Pulmonary artery endothelial cell (primary cell): ENCODE results near the gene POLE. TPM values are rescaled to one million over a fixed set of nuclear protein-coding genes. Genes with fewer than 3 reads are reported as not detected.

Source experiments
- DNase-seq: peaks from one replicate; pipeline ENCODE4 v3.0.0-alpha.2; 2011; ENCODE audit warnings: low read depth, low spot score
- total RNA-seq: library from RNA; depleted of rRNA; stranded (reverse); fragments of >200 nt; gene quantifications from 2 replicates; pipeline ENCODE4 v1.2.3, GENCODE V29; 2014

The POLE gene
- total RNA-seq, 1 donor from 2014 or later = 27.6 TPM

DNA sequence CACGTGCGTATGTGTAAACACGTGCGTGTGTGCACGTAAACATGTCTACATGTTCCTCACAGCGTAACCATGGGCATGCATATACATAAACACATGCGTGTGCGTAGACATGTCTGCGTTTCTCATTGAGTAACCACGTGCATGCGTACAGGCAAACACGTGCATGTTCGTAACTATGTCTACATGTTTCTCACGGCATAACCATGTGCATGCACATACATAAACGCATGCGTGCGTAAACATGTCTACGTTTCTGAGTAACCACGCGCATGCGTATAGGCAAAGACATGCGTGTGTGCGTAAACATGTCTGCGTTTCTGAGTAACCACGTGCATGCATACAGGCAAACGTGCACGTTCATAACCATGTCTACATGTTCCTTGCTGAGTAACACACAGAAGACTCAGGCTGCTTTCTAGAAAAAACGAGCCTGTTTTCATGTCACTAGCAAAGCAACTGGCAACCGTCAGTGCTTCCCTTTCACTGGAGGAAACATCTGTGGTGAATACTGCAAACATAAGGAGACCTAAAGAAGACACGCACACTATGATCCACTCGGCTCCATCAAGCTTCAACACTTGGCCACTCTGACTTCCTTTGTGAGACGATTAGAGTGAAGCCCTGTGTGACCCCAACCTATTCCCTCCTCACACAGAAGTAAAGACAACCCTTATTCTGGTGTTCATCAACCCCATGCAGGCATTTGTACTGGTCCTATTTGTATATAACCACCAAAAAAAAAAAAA is 28.8 kb downstream of the POLE start:
- no peak for DNase-seq

DNA sequence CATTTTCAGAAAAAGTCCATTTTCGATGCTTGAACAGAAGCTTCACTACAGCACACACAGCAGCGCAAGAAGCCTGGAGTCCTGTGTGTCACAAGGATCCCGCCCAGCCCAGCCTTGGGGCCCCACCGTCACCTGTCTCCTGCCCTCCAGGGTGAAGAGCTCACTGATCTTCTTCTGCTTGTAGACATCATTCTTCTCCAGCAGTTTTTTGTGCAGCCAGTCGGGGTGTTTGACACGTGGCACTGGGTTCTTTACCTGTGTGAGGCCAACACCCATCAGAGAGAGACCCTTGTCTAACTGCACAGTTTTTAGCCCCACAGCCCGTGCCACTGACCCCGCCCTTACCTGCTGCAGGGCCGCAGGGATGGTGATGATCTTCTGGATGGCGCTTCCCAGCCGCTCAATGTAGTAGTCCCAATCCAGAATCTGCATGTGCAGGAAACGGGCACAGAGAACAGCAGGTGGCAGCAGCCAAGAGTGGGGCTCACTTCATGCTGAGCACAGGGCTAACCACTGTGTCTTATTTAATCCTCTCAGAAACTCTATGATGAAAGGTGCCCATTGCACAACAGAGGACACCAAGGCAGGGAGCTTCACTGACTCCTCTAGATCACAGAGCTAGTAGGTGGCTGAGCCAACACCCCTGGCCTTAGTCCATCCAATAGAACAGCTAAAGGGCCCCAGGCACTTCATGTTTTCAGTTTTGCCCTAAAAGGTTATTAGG is 30.0 kb downstream of the POLE start:
- DNase-seq = no peak

DNA sequence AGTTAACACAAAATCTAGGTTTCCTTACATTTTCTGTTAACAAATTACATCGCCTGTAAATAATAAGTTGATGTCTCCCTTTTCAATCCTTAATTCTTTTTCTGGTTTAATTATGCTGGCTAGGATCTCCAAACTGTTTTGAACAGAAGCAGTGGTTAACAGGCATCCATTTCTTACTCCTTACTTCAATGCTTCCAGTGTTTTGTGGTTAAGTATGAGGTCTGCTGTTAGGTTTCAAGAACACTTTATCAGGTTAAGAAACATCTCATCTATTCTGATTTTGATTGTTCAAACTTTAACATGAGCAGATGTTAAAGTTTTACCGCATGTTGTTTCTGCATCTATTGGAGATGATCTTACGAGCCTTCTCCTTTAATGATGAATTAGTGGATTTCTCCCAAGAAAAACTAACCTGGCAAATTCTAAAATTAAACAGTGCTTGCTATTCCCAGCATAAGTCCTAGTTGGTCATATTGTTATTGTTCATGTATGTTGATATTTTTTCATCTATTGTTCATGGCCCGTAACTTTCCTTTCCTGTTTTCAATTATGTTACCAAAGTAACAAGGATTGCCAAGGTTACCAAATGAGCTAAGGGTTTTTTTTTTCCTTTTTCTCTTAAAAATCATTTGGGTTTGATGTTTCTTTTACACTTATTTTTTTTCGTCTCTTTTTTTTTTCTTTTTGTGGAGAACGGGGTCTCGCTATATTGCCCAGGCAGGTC is 33.4 kb downstream of the POLE start:
- peak; percentile 63 for DNase-seq

DNA sequence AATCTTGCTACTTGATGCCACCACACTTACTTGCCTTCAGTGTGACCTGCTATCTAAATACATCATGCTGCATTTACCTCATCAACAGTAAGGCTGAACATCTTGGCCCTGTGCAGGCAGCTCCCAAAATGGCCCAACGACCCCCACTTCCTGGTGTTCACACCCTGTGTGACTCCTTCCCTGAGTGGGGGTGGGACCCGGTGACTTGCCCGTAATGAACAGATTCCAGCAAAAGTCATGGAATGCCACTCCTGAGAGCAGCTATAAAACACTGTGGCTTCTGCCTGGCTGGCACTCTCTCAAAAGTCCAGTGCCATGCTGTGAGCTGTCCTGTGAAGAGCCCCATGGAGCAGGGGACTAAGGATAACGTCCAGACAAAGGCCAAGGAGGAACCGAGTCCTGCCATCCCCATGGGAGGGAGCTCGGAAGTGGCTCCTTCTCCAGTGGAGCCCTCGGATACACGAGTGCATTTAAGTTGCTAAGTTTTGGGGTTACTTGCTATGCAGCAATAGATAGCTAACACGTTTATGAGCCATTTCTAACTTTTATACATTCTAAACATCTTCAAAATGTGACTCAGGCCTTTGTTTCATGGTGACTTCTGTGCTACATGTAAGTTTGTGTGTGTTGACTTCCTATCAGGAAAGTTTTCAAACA is 35.6 kb downstream of the POLE start:
- no peak for DNase-seq

DNA sequence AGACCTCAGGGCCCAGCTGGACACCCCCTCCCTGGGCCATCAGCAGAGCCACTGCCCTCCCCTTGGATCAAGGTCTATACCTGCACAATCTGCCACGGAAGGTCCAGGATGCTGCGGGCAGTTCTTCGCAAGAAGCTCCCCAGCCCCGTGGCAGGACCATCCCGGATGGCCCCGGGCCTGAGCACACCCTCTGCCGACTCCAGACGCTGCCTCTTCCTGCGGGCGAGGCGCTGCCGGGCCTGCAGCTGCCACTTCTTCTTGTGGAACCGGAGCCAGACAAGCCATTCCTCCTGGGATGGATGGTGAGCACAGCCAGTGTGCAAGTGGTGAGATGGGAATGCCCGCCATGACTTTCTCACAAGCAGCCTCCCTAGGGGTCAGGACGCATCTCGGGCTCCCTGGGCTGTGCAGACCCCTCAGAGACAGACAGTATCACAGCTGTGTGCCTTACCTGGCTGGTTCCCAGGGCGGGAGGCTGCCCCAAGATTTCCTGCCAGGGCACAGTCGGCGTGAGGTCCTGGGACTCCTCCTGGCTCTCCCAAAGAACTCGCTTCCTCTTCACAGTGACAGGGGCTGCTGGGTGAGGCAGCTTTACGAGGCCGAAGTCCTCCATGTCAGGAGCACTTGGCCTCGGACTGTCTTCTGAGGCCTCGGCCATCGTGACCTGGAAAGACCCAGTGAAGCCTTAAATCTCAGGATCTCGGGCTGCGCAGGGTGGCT is 37.8 kb downstream of the POLE start:
- DNase-seq = no peak

DNA sequence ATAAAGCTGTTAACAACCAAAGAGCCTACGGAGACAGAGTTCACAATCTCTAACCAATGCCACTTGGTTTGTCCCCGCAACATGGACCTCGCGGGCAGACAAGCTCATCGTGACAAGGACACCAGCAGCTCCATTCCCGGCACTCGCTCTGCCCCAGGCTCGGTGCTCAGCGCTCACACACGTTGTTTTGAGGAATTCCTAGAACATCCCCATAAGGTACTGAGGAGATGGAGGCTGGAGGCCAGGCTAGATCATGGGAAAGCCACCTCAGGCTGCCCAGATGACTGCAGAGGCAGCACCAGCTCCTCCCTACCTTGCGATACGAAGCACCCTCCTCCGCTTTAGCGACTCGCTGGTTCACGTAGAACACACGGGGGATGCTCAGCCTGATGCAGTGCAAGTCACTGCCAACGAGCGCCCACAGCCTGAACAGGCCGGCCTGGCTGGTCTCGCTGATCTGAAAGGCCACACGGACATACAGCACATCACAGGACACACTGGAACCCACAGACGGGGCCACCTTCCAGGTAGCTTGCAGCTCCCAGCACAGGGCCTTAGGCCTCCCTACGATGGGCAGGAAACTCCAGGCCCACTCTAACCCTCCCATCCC is 38.4 kb downstream of the POLE start:
- DNase-seq = no peak

DNA sequence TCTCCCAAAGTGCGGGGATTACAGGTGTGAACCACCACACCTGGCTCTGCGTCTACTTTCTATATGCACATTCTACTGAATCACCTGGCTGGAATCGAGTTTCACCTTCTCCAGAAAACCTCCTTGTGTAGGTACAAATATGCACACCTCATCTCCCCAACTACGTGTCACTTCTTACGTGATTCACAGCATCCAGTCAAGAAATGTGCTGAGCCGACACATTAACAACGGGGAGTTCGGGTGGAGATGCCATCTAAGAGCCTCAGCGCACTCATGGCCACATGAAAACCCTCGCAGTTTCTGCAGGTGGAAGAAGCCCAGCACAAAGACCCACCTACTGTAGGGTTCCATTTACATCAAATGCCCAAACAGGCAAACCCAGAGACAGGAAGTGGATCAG is 39.3 kb downstream of the POLE start:
- no peak for DNase-seq

DNA sequence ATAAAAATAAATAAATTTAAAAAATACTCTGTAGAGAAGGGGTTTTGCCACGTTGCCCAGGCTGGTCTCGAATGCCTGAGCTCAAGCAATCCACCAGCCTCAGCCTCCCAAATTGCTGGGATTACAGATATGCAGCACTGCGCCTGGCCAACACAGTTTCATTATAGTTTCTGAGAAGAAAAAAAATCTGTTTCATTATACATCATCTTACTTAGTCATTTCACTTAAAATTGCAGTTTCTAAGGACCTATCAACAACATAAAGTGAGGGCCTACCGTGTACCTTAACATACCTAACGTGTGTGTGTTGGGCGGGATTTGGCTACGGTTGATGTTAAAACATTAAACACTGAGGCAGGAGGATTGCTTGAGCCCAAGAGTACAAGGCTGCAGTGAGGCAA is 40.3 kb downstream of the POLE start:
- no peak for DNase-seq

DNA sequence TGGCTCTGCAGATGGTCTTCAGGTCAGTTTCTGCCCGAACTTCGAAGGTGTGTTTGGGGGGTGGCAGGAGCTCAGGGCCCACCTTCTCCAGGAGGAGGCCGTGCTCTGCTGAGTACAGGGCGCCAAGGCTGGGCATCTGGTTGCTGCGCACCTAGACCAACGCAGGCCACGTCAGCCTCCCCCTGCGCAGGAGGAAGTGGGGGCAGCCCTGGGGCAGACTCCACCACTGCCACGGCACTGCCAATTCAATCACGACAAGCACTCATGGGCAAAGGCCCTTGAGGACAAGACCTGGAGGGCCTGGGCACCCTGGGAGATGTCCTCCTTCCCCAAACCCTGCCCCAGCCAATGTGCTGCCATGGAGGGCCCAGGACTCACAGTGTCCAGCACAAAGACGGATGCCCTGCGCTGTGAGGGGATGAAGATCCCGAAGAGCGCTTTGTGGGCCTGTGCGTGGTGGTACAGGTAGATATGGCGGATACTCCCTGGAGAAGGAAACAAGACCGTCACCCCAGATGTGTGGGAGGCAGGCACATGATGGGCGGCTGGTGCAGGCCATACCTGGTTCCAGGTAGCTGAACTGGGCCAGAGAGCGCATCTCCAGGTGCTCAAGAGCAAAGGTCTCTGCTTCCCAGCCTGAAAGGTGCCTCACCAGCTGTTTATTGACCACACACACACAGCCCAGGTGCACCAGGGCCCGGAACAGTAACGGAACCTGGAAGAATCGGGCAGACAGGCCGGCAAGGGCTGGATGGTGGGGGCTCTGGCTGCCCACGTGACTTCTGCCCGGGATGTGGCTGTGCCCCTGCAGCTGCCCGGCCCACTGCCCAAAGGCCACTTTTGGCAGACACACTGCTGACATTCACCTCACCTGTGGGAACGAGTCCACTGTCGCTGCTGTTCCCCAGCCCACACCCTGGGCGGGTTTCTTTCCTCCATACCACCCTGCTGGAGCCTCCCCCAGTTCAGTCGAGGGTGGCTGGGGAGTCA is 44.0 kb downstream of the POLE start:
- no peak for DNase-seq

DNA sequence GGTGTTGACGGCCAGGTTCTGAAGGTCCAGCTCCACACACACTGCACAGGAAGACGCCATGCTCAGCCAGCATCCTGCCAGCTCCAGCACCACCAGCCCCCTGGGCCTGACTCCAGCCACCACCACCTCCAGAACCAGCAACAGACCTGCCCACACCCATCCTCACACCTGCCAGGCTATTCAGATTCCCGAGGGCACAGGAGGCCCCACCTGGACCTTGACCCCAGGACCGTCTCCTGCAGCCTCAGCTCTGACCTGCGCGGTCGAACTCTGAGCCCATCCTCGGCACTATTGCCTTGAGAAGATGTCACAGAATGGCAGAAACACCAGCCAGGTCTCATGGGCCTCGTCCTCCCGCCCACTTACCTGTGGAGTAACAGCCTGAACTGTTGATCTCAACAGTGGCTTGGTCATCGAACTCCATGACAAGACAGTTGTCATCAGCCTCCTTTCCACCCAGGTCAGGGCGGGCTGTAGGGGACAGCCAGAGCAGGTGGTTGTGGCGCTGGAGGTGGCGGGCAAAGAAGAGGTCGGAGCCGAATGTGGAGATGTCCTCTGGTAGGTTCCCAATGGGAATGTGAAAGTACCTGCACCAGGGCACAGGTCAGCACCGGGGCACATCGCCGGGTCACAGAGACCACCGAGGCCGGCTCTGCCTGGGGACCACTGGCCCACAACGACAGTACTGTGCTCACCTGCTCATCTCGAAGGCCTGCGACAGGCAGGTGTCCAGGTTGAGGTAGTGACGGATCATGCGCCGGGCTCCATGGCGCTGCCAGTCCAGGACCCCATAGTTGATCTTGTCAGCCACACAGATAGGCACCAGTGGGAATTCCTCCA is 45.1 kb downstream of the POLE start:
- no peak for DNase-seq

DNA sequence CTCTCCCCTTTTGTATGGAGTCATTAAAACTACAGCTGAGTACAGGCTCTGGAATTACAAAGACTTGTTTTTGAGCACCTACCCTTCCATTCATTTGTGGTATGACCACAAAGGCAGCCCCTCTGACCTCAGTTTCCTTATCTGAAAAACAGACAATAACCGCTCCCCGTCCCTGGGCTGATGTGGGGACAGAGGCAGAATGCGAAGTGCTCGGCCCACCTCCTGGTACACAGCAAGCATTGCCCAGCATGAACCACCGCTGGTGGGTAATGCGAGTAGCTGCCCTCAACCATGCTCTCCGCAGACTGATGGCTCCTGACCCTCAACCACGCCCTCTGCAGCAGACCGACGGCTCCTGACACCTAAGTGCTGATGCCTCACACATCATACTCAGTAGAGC is 46.2 kb downstream of the POLE start:
- no peak for DNase-seq

DNA sequence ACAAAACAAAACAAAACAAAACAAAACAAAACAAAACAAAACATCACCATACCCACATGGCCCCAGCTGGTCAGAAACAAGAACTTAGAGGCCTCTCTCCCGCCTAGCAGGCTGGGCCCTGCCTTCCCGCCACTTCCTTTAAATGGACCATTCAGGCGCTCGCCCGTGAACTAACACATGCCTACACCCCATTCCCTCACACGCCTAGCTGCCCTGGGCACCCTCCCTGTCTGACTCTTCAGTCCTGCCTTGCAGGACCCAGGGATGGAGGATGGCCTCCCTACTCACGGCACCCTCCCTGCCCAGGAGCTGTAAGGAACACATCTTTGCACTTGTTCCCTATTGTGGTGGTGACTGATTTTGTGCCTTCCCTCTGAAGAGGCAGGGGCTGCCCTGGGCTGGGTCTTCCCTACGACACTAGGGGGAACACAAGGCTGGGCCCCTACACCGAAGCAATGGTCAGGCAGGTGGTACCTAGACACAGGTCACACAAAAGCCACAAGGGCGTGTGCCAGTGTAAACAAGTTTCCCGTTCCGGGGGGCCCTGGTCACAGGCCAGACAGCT is 47.1 kb downstream of the POLE start:
- DNase-seq = no peak

DNA sequence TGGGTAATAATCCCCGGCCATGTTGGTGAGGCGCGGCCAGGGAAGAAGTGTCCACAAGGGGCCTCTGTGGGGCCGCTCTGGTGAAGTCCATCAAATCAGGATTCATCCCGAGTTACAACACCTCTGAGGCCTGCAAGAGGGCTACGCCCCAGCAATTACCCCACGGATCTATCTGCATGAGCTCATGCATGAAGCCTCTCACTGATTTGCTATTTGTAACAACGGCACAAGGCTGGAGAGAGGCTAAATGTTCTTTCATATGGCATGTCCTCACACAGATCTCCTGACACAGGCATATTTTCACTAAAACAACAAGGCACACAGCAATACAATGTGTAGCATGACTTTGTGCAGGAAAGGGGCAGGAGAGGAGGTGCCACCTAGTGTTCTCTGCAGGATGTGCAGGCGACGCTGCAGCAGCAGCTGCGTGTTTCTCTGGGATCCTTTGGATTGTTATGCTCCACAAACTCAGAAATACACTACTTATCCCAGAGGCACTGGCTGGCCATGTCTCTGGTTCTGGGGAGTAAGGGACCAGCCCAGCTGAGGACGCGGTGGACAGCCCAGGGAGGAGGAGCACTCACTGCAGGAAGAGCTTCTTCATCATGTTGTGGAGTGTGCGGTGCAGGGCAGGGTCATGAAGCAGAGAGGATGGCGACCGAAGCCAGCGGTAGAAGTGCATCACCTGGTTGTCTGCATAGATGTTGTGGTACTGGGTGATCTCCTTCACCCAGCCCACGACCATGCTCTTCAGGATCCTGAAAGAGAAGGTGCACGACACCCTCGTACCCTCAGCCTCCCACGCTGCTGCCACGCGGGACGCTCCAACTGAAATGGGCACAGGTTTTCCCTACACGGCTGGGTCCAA is 48.4 kb downstream of the POLE start:
- no peak for DNase-seq

DNA sequence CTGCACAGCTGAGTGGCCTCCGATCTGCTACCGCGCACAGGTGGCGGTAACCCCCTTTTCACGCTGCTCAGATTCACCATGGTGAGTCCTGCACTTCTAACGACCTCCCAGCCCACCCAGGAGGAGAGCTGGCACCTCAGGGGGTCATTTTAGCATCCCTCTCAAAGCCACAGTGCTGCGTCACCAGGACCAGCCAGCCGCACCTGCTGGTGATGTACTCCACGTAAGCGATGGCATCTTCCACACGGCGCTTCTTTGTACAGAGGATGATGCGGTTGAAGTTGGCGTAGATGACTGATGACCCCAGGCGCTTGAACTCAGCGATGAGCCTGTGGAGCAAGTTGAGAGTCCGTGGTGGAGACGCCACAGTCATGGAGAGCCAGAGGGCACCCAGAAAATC is 49.3 kb downstream of the POLE start:
- no peak for DNase-seq

DNA sequence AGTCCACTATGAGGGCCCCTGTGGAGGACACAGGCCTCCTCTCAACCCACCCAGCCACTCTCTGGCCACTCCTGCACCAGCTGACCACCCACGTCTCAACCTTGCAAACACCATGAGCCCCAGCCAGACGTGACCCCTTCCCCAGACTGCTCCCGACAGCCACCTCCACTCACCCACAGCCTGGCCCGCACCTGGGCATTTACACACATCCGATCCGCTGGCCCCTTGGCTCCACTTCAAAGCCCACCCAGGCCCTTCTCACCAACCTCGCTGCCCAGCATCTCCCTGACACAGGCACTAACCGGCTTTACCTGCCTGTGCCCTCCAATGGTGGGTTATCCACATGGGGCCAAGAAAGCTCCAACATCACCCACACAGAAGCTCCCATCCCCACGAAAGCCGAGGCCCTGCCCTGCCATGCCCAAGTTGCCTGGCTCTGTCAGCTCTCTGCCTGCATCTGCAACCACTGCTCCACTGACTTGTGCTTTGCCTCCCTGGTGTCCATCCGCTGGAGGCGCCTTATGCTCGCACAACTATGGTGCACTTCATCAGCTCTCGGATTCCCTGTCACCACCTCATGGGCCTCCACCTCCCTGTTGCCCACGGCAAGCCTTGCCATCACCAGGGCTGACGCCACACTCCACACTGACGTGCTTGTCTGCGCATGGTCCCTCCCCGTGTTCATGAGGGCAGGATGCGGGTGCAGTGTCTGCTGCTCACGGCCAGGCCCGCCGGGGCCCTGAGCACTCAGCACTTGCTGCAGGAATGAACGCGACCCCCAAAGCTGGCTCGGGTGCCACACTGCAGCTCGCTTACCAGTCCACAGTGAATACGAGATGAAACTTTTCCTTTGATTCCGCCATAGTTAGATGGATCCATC is 51.8 kb downstream of the POLE start:
- DNase-seq = no peak

DNA sequence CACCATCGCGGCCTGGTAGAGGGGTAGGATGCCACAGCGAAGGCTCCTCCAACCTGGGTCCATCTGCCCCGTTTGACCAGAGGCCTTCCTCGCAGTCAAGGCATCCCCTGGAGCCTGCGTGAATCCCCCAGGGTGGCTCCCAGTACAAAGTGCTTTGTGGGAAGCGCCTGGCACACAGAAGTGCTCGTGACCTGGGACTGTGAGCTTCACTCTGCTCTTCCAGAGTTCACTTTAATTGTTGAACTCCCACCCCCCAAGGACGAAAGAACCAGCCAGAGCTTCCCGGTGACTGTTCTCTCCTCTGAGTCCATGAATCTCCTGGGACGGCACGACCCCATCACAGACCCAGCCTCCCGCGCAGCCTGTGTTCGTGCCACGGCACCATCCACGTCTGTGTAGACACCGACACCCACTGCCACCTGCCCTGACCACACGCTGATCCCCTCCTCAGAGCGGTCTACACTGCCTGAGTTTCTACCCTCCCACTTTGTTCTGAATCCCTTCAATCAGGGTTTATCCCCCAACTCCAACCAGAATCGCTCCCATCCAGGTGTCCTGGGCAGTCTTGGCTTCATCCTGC is 52.6 kb downstream of the POLE start:
- no peak for DNase-seq
